Measurements from ENCODE around the gene RNF14.

RNF14 gene

DNA sequence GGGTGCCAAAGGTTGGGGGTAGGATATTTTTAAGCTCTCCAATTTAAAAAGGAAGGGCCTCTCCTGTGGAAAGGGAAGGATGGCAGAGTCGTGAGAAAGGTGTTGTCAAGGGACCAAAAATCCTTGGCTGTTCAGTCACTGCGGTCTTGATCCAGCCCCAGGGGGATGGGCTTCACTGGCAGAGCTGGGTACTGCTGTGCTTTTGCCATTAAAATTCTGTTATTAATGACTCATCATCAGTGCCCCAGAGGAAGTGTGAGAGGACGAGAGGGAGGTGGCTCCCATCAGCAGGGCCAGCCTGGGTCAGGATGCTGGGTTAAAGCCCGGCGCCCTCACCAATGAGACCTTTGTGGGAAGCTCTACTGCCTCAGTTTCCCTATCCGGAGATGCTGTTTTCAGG, 27.6 kb upstream of the RNF14 start:
- H2AFZ ChIP-seq (ENCODE audit: low read length) = no peak overlapping the region
- no peaks in the 10 kb centered on the region for H3K9me2 ChIP-seq (replicated peaks; ENCODE audit: low read depth, low read length)
- peaks cover 25% of the 10 kb centered on the region; the same call in 1 of the 2 replicates for H3K36me3 ChIP-seq (ENCODE audit: insufficient read depth, low read length)
- H3K79me2 ChIP-seq (ENCODE audit: insufficient read depth, low read length) = no peaks in the 10 kb centered on the region
- H3K4me1 ChIP-seq (ENCODE audit: insufficient read depth, low read length, poor library complexity, severe bottlenecking) = peaks cover 5% of the 10 kb centered on the region
- H3K4me3 ChIP-seq (ENCODE audit: low read length, poor library complexity, severe bottlenecking) = no peak overlapping the region
- no peaks in the 10 kb centered on the region for H3K27me3 ChIP-seq (ENCODE audit: insufficient read depth, low read length, poor library complexity, severe bottlenecking)
- no peaks in the 10 kb centered on the region for H3F3A ChIP-seq (ENCODE audit: low read depth)
- H3K4me2 ChIP-seq (ENCODE audit: low read depth, low read length, poor library complexity, severe bottlenecking) = no peak overlapping the region
- no peak overlapping the region for H3K9ac ChIP-seq (ENCODE audit: low read depth, low read length, poor library complexity, severe bottlenecking)
- no peaks in the 10 kb centered on the region for H4K20me1 ChIP-seq (ENCODE audit: insufficient read depth, low read length, poor library complexity, severe bottlenecking)
- TF ChIP-seq EZH2phosphoT487 (IDR thresholded peaks at IDR 0.05; ENCODE audit: borderline replicate concordance) = no peak
- no peak for TF ChIP-seq CTCF (conservative IDR thresholded peaks at IDR 0.05; ENCODE audit: low read length)
- H3K9me3 ChIP-seq (ENCODE audit: insufficient read depth, low read depth, low read length) = no peaks in the 10 kb centered on the region

DNA sequence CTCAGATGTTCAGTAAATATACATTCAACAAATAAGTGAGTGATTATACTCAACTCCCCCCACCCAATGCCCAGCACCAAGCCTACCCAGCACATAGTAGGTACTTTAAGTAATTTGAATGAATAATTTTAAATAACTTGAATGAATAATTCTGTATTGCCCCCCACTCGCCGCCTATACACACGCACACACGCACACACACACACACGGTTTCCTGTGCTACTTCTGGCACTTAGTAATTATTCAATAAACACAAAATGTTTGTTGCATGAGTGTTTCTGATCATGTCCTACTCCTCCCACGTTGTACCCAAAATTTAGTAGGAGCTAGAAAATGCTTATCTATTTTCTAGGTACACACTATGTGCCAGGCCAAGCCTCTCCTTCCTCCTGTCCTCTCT, 27.1 kb upstream of the RNF14 start:
- H3K9ac ChIP-seq (ENCODE audit: low read depth, low read length, poor library complexity, severe bottlenecking) = no peak overlapping the region
- no peaks in the 10 kb centered on the region for H3K27me3 ChIP-seq (ENCODE audit: insufficient read depth, low read length, poor library complexity, severe bottlenecking)
- no peak overlapping the region for H3K4me2 ChIP-seq (ENCODE audit: low read depth, low read length, poor library complexity, severe bottlenecking)

GRCh38 chr5:141942185-141942857, 26.6 kb upstream of the RNF14 start:
- no peaks in the 10 kb centered on the region for H4K20me1 ChIP-seq (ENCODE audit: insufficient read depth, low read length, poor library complexity, severe bottlenecking)

More for the DNA sequence above, 27.1 kb upstream of the RNF14 start:
- TF ChIP-seq CTCF (conservative IDR thresholded peaks at IDR 0.05; ENCODE audit: low read length) (no peak), EZH2phosphoT487 (IDR thresholded peaks at IDR 0.05; ENCODE audit: borderline replicate concordance) (no peak)
- Histone ChIP-seq H3K9me2 (replicated peaks; ENCODE audit: low read depth, low read length) (no peaks in the 10 kb centered on the region), H3K79me2 (ENCODE audit: insufficient read depth, low read length) (no peaks in the 10 kb centered on the region), H3K4me3 (ENCODE audit: low read length, poor library complexity, severe bottlenecking) (no peak overlapping the region), H4K20me1 (ENCODE audit: insufficient read depth, low read length, poor library complexity, severe bottlenecking) (no peaks in the 10 kb centered on the region), H3K9me3 (ENCODE audit: insufficient read depth, low read depth, low read length) (no peaks in the 10 kb centered on the region), H2AFZ (ENCODE audit: low read length) (no peak overlapping the region), H3K36me3 (ENCODE audit: insufficient read depth, low read length) (peaks cover 22% of the 10 kb centered on the region; the same call in 1 of the 2 replicates), H3F3A (ENCODE audit: low read depth) (no peaks in the 10 kb centered on the region), H3K4me1 (ENCODE audit: insufficient read depth, low read length, poor library complexity, severe bottlenecking) (peaks cover 5% of the 10 kb centered on the region)

More at GRCh38 chr5:141942185-141942857, 26.6 kb upstream of the RNF14 start:
- Histone ChIP-seq H3K79me2 (ENCODE audit: insufficient read depth, low read length) (no peaks in the 10 kb centered on the region), H3K9me2 (replicated peaks; ENCODE audit: low read depth, low read length) (no peaks in the 10 kb centered on the region), H3K4me3 (ENCODE audit: low read length, poor library complexity, severe bottlenecking) (no peak overlapping the region), H3K9ac (ENCODE audit: low read depth, low read length, poor library complexity, severe bottlenecking) (no peak overlapping the region), H3K4me1 (ENCODE audit: insufficient read depth, low read length, poor library complexity, severe bottlenecking) (peaks cover 5% of the 10 kb centered on the region), H3K27me3 (ENCODE audit: insufficient read depth, low read length, poor library complexity, severe bottlenecking) (no peaks in the 10 kb centered on the region), H3F3A (ENCODE audit: low read depth) (no peaks in the 10 kb centered on the region), H3K4me2 (ENCODE audit: low read depth, low read length, poor library complexity, severe bottlenecking) (no peak overlapping the region), H2AFZ (ENCODE audit: low read length) (no peak overlapping the region), H3K36me3 (ENCODE audit: insufficient read depth, low read length) (peaks cover 17% of the 10 kb centered on the region; the same call in 1 of the 2 replicates), H3K9me3 (ENCODE audit: insufficient read depth, low read depth, low read length) (no peaks in the 10 kb centered on the region)
- no peak for TF ChIP-seq EZH2phosphoT487 (IDR thresholded peaks at IDR 0.05; ENCODE audit: borderline replicate concordance)
- no peak for TF ChIP-seq CTCF (conservative IDR thresholded peaks at IDR 0.05; ENCODE audit: low read length)
